A549 (cell line): Measurements from ENCODE around the gene SNCAIP. TPM values are rescaled to one million over a fixed set of nuclear protein-coding genes. Genes with fewer than 3 reads are reported as not detected.

Source experiments
- ATAC-seq, 2 experiments: fragments of 200-7000 bp in 1 of 2; fragments of >200 bp in 1 of 2; cut with Nextera tagmentation in 1 of 2; cut with Tn5 transposase in 1 of 2; 3 replicates each; pipeline versions ENCODE4 v1.8.0 to v1.9.1; 2018 to 2020; ENCODE audit warnings: mild to moderate bottlenecking in 1 of 2, moderate library complexity in 1 of 2
- CTCF ChIA-PET: fragments of 300-600 bp; sonication (Branson Sonifier 250); formaldehyde crosslinking; extraction: SDS; loops from one replicate; lab custom pipeline; 2021; ENCODE audit warnings: antibody characterized with exemption, inconsistent platforms; lab: Yijun Ruan, JAX
- POLR2A ChIA-PET: fragments of 350-600 bp; formaldehyde crosslinking; extraction: SDS; loops from one replicate; lab custom pipeline; 2021; ENCODE audit warnings: antibody characterized with exemption, inconsistent platforms; lab: Yijun Ruan, JAX
- DNase-seq, 2 experiments: peaks; one replicate each; pipeline versions ENCODE4 v3.0.0 to v3.0.0-alpha.2; 2011 to 2016; ENCODE audit warnings: low read depth in 1 of 2, low spot score in 1 of 2
- FAIRE-seq: peaks from 2 replicates; lab custom pipeline; 2011; peaks lifted over from hg19 to GRCh38; lab: Jason Lieb, UNC
- H3K27ac ChIP-seq, 2 experiments: fragments of >200 bp; sonication (Bioruptor Twin); formaldehyde crosslinking; 3 replicates each; pipeline ENCODE4 v1.5.1; 2016 to 2017
- H3K4me1 ChIP-seq: fragments of >200 bp; sonication (Bioruptor Twin); formaldehyde crosslinking; 3 replicates; pipeline ENCODE4 v1.6.1; 2016
- H3K4me2 ChIP-seq: fragments of >200 bp; sonication (Bioruptor Twin); formaldehyde crosslinking; 3 replicates; pipeline ENCODE4 v1.6.1; 2016
- H3K4me3 ChIP-seq: fragments of >200 bp; sonication (Bioruptor Twin); formaldehyde crosslinking; 3 replicates; pipeline ENCODE4 v1.5.1; 2016
- H3K9me3 ChIP-seq: fragments of >200 bp; sonication (Bioruptor Twin); formaldehyde crosslinking; 3 replicates; pipeline ENCODE4 v1.6.1; 2016
- CBX2 ChIP-seq: fragments of 200-600 bp; sonication (generic); IDR thresholded peaks from 2 replicates; pipeline ENCODE4 v1.6.1; 2016; ENCODE audit warnings: low read depth, mild to moderate bottlenecking, borderline replicate concordance
- EHF ChIP-seq: fragments of 250-450 bp; sonication (Bioruptor Pico); IDR thresholded peaks from 2 replicates; pipeline ENCODE4 v1.5.0; 2020; ENCODE audit warnings: mild to moderate bottlenecking
- ELK1 ChIP-seq: fragments of 150-350 bp; IDR thresholded peaks from 2 replicates; pipeline ENCODE4 v1.6.1; 2014; ENCODE audit warnings: low read depth, mild to moderate bottlenecking, low read length
- ESRRA ChIP-seq: fragments of 150-350 bp; IDR thresholded peaks from 2 replicates; pipeline ENCODE4 v1.6.1; 2014; ENCODE audit warnings: mild to moderate bottlenecking, low read length, borderline replicate concordance
- FOSB ChIP-seq: fragments of 250-450 bp; sonication (Bioruptor Pico); IDR thresholded peaks from 2 replicates; pipeline ENCODE4 v1.5.0; 2020; ENCODE audit warnings: mild to moderate bottlenecking, moderate library complexity
- GATA3 ChIP-seq: IDR thresholded peaks from 2 replicates; pipeline ENCODE4 v1.6.1; 2012; ENCODE audit warnings: borderline replicate concordance
- HES2 ChIP-seq: fragments of >200 bp; sonication (Bioruptor Twin); formaldehyde crosslinking; IDR thresholded peaks from 2 replicates; pipeline ENCODE4 v1.6.1; 2016
- HOXA7 ChIP-seq: fragments of 250-450 bp; sonication (Bioruptor Pico); IDR thresholded peaks from 2 replicates; pipeline ENCODE4 v1.5.0; 2020; ENCODE audit warnings: mild to moderate bottlenecking, moderate library complexity
- HOXB13 ChIP-seq: fragments of 250-450 bp; sonication (Bioruptor Pico); IDR thresholded peaks from 2 replicates; pipeline ENCODE4 v1.5.0; 2020; ENCODE audit warnings: low read depth, mild to moderate bottlenecking, moderate library complexity
- HOXB5 ChIP-seq: fragments of 250-450 bp; sonication (Bioruptor Pico); IDR thresholded peaks from 2 replicates; pipeline ENCODE4 v1.5.0; 2020; ENCODE audit warnings: mild to moderate bottlenecking, moderate library complexity
- JUN ChIP-seq, 2 experiments: fragments of >200 bp; sonication (Bioruptor Twin); formaldehyde crosslinking; IDR thresholded peaks; 2 replicates in 1 of 2; 3 replicates in 1 of 2; pipeline ENCODE4 v1.6.1; 2016 to 2017
- KDM5A ChIP-seq: fragments of 200-600 bp; sonication (generic); IDR thresholded peaks from 2 replicates; pipeline ENCODE4 v1.6.1; 2016; ENCODE audit warnings: antibody characterized with exemption, mild to moderate bottlenecking
- MAZ ChIP-seq: fragments of 150-350 bp; IDR thresholded peaks from 2 replicates; pipeline ENCODE4 v1.6.1; 2014; ENCODE audit warnings: antibody characterized with exemption, low read depth, low read length, borderline replicate concordance
- PBX3 ChIP-seq: IDR thresholded peaks from 2 replicates; pipeline ENCODE4 v1.6.1; 2012
- PHF8 ChIP-seq: fragments of 200-600 bp; sonication (generic); IDR thresholded peaks from 2 replicates; pipeline ENCODE4 v1.6.1; 2016; ENCODE audit warnings: low read depth, mild to moderate bottlenecking, antibody characterized with exemption, moderate library complexity, borderline replicate concordance
- POLR2A ChIP-seq: IDR thresholded peaks from 2 replicates; pipeline ENCODE4 v1.6.1; 2012; ENCODE audit warnings: mild to moderate bottlenecking, low read length
- RAD21 ChIP-seq, 2 experiments: fragments of >200 bp in 1 of 2; sonication (Bioruptor Twin) in 1 of 2; formaldehyde crosslinking in 1 of 2; IDR thresholded peaks in 1 of 2; conservative IDR thresholded peaks in 1 of 2; 2 replicates in 1 of 2; 3 replicates in 1 of 2; pipeline ENCODE4 v1.6.1; 2012 to 2018; ENCODE audit warnings: inconsistent platforms in 1 of 2
- RCOR1 ChIP-seq: fragments of 150-350 bp; IDR thresholded peaks from 2 replicates; pipeline ENCODE4 v1.6.1; 2014; ENCODE audit warnings: antibody characterized with exemption, low read length, low read depth
- TP53 ChIP-seq: fragments of 250-450 bp; sonication (Bioruptor Pico); IDR thresholded peaks from 2 replicates; pipeline ENCODE4 v1.5.0; 2021; ENCODE audit warnings: mild to moderate bottlenecking, moderate library complexity
- USF2 ChIP-seq: fragments of 450-650 bp; IDR thresholded peaks from 2 replicates; pipeline ENCODE4 v1.6.1; 2014; ENCODE audit warnings: antibody characterized with exemption
- ZC3H11A ChIP-seq: fragments of 450-650 bp; IDR thresholded peaks from 2 replicates; pipeline ENCODE4 v1.6.1; 2014; ENCODE audit warnings: antibody characterized with exemption, mild to moderate bottlenecking
- ZFP36 ChIP-seq: fragments of 450-650 bp; IDR thresholded peaks from 2 replicates; pipeline ENCODE4 v1.6.1; 2014; ENCODE audit warnings: borderline replicate concordance; ENCODE audit not compliant: partially characterized antibody
- ZSCAN20 ChIP-seq: fragments of 250-450 bp; sonication (Bioruptor Pico); IDR thresholded peaks from 2 replicates; pipeline ENCODE4 v1.8.0; 2022; ENCODE audit warnings: mild to moderate bottlenecking, moderate library complexity
- WGBS: methylation state at CpG from one replicate; pipeline ENCODE4 v1.1.6; 2017; ENCODE audit errors: missing lambda C conversion rate; 5-methylcytosine and 5-hydroxymethylcytosine counted together
- polyA plus RNA-seq, 4 experiments: library from polyadenylated mRNA; depleted of rRNA in 3 of 4; stranded (reverse); fragments of >200 nt; fragmentation: RNase III in 1 of 4; extraction: RNeasy Plus Mini Kit Qiagen cat#74134 plus additional on column Dnase treatment in 1 of 4; gene quantifications; 2 replicates in 3 of 4; 3 replicates in 1 of 4; pipeline ENCODE4 v1.2.3, GENCODE V29; 2011 to 2017

Gene SNCAIP
- polyA plus RNA-seq, 2 of the 4 experiments (the other 2 are of a cell fraction): 0.03 to 0.04 TPM

GRCh38 chr5:122471752-122472061 is 159.7 kb downstream of the SNCAIP start:
- no peaks in the 10 kb centered on the region for H3K9me3 ChIP-seq
- CTCF ChIA-PET: interaction anchor here (0.9 kb wide), 1 partner anchor 13 kb away, joined by 3 read pairs; no protein-coding TSS in a partner anchor
- POLR2A ChIA-PET: no interaction called here
- no peaks in the 10 kb centered on the region for H3K4me1 ChIP-seq
- H3K27ac ChIP-seq: no peak overlapping the region
- DNase-seq (no peak), ATAC-seq (no peak)
- 60% methylated on average over 5 of the region's 5 CpGs for WGBS
- TF ChIP-seq PHF8 (no peak), ZC3H11A (no peak), POLR2A (no peak), ESRRA (no peak), GATA3 (no peak), FOSB (CRISPR knock-in tag) (no peak), HES2 (no peak), HOXA7 (CRISPR knock-in tag) (no peak), RAD21 (conservative IDR thresholded peaks at IDR 0.05 in 1 of 2, IDR thresholded peaks at IDR 0.05 in 1 of 2) (no peak), ELK1 (no peak), MAZ (no peak), ZFP36 (no peak), USF2 (no peak), KDM5A (no peak), CBX2 (no peak), PBX3 (no peak), ZSCAN20 (CRISPR knock-in tag) (no peak), JUN (IDR thresholded peaks at IDR 0.05) (no peak)
- TF ChIP-seq, all 56 proteins: peak for 0
- H3K4me2 ChIP-seq: no peak overlapping the region
- H3K4me3 ChIP-seq: no peak overlapping the region
- no peak for FAIRE-seq

- ChIA-PET POLR2A (no interaction called here), CTCF (interaction anchor here (0.9 kb wide), 1 partner anchor 28 kb away, joined by 3 read pairs; no protein-coding TSS in a partner anchor)
- TF ChIP-seq FOSB (CRISPR knock-in tag): no peak
- no peak overlapping the region for H3K4me3 ChIP-seq
- no peak for ATAC-seq
- FAIRE-seq: no peak
- H3K27ac ChIP-seq: no peak overlapping the region; a peak in 1 of 6 replicates
- DNase-seq: no peak
- H3K4me2 ChIP-seq: no peak overlapping the region
- no peaks in the 10 kb centered on the region for H3K9me3 ChIP-seq
- no peaks in the 10 kb centered on the region for H3K4me1 ChIP-seq
- WGBS: 67% methylated on average over 5 of the region's 5 CpGs
These were observed 161.3 kb downstream of the SNCAIP start for GRCh38 chr5:122473138-122473843.

GRCh38 chr5:122473941-122474340 is 161.9 kb downstream of the SNCAIP start:
- WGBS: 46% methylated on average over 4 of the region's 4 CpGs
- Histone ChIP-seq H3K4me3 (no peak overlapping the region), H3K27ac (no peak overlapping the region), H3K9me3 (no peaks in the 10 kb centered on the region)
- ChIA-PET POLR2A (no interaction called here), CTCF (interaction anchor here (0.9 kb wide), 1 partner anchor 28 kb away, joined by 3 read pairs; no protein-coding TSS in a partner anchor)
- ATAC-seq: no peak
- no peak for DNase-seq
- no peak for TF ChIP-seq HOXB5
- TF ChIP-seq HOXB13 (CRISPR knock-in tag): no peak
- no peak for TF ChIP-seq RCOR1
- no peak for TF ChIP-seq HES2
- no peak for TF ChIP-seq EHF (CRISPR knock-in tag)
- TF ChIP-seq FOSB (CRISPR knock-in tag): no peak
- TF ChIP-seq TP53 (CRISPR knock-in tag): no peak
- TF ChIP-seq, all 56 proteins: peak for 0
- H3K4me1 ChIP-seq: peaks cover 5% of the 10 kb centered on the region; the same call in 2 of the 3 replicates
- FAIRE-seq: no peak
- no peak overlapping the region for H3K4me2 ChIP-seq
